Activated CD4-positive, CD25-positive, alpha-beta regulatory T cell treated with anti-CD3 and anti-CD28 coated beads, Interleukin-2, amount 50 U/mL, for 24 hours (primary cell): ENCODE results near the gene SLC35A3.
"Not testable (repeated sequence)": the region's sequence is repeated elsewhere in the genome, so short reads cannot be mapped to it uniquely, and the experiment has no call there.

Experiments used
- ATAC-seq, 2 donors: fragments of 150-1000 bp; cut with Tn5 transposase; one replicate each; pipeline ENCODE4 v1.10.0; 2021; ENCODE audit warnings: mild to moderate bottlenecking in 1 of 2, moderate library complexity in 1 of 2

Gene SLC35A3

DNA sequence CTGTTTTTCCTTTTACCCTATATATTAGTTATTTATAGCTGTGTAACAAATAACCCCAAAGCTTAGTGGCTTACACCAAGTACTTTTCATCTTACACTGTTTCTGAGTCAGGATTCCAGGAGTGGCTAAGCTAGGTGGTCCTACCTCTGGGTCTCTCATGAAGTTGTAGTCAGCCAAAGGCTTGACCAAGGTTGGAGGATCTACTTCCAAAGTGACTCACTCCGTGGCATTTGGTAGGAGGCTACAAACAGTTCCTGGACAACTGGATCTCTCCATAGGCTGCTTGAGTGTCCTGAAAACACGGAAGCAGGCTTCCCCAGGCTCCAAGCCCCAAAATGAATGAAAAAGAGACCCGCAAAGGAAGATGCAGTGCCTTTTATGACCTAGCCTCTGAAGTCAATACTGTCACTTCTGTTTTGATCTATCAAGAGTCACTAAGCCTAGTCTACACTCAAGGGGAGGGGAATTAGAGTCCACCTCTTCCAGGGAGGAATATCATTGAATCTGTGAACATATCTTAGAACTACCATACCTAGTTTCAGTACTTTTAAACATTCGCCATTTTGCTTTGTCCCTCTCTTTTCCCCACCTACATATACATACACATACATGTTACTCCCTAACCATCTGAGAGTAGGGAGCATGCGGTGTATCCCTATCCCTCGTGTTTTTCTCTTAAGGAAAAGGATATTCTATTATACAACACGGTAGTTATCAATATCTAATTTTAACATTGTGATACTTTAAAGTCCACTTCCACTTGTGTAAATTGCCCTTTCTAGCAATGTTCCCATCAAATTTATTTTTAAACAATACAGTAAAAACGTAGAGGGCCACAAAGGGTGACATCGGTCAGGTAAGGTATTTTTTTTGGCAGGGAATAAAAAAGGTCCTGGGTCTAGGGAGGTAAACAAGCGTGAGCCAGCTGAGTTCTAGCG lies 67.2 kb downstream of the SLC35A3 start:
- ATAC-seq, result no peak

DNA sequence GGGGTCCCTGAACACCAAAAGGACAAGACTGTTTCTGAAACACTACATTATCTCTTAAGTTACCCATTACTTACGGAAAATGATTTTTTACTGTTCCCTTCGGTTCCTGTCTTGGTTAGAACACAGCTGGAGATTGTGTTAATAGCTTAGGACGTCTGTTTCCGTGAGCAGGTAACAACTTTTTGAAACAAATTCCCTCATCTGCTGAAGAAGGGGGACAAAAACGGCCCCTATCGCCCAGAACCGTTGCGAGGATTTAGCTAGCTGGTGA lies 67.8 kb downstream of the SLC35A3 start:
- no peak for ATAC-seq

DNA sequence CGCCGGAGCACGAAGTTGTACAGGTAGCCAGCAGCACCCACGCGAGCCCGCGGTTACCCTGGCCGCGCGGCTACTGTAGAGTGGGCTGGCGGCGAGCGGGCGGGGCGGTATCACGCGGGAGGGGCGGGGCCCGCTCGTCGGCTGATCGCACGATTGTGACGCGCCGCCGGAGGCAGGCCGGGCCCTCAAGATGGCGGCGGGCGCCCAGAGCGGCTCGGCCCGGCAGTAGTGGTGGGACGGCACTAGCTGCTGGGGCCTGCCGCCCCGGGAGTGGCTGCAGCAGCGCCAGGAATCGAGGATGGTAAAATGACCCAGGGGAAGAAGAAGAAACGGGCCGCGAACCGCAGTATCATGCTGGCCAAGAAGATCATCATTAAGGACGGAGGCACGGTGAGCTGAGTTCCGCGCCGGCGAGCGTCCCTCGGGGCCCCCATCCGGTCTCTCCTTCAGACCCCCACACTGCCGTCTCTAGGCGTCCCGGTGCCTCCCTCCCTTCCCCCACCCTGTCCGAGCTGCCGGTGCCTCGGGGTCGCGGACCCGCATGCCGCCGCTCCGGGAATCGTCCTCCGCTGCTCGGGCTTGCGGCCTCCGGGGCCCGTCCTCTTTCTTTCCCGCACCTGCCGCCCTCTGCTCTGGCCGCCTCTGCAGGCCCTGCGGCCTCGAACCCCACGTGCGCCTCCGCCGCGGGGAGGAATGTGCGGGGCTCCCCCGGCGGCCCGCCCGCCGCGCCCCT lies 68.3 kb downstream of the SLC35A3 start:
- peak; percentile 85 to 87 for ATAC-seq

DNA sequence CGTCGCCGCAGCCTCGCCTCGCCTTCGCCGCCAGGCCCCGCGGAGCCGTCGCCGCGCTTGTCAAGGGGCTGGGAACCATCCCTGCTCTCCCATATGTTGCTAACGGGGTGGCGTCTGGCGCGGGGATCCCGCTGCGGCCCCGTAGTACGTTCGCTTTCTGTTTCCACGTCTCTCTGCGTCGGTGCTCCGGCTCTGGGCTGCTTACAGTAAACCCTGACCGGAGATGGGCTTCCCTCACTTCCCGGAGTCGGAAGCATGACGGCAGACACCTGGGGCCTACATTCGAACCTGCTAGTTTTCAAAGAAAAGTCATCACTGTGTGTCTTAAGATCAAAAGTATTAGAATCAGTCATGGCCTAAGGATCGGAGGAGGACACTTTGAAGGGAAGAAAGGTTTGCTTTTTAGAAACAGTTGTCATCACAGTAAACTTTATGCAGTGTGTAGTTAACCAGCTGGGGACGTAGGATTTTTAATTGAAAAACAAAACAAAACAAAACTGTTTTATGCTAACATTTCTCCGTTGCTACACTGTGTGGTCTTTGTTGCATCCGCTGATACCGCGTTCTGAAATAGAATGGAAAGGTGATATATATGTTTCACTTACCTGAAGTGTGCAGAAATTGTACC lies 69.0 kb downstream of the SLC35A3 start:
- peak; percentile 70 to 71 for ATAC-seq

DNA sequence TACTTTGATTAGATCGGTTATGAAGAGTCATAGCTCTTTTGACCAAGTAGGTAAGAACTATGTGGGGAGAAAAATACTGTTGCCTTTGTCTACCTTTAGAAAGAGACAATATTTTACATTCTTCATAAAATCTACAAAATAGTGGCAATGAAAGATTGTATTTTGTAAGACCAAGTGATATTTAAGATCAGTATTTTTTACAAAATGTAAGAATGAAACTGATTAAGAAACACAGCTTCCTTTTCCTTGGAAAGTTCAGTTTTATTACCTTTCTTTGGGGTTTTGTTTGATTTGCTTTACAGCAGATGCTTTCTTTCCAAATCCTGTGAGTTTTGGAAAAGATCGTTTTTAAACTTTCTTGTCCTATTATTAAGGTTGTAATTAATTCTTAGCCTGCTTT lies 69.8 kb downstream of the SLC35A3 start:
- no peak for ATAC-seq

DNA sequence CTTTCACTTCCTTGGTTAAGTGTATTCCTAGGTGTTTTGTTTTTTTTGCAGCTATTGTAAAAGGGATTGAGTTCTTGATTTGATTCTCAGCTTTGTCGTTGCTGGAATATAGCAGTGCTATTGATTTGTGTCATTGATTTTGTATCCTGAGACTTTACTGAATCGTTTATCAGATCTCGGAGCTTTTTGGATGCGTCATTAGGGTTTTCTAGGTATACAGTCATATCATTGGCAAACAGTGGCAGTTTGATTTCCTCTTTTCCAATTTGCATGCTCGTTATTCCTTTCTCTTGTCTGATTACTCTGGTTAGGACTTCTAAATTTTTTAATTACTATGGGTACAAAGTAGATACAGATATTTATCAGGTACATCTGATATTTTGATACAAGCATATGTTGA lies 75.4 kb downstream of the SLC35A3 start:
- no peak for ATAC-seq

DNA sequence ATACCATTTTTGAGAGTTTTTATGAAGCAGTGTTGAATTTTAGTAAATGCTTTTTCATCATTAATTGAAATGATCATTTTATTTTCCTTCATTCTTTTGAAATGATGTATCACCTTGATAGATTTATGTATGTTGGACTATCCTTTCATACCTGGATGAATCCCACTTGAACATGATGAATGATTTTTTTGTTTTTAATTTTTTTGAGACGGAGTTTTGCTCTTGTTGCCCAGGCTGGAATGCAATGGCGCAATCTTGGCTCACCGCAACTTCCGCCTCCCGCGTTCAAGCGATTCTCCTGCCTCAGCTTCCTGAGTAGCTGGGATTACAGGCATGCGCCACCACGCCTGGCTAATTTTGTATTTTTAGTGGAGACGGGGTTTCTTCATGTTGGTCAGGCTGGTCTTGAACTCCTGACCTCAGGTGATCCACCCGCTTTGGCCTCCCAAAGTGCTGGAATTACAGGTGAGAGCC lies 77.5 kb downstream of the SLC35A3 start:
- not testable (repeated sequence) for ATAC-seq

DNA sequence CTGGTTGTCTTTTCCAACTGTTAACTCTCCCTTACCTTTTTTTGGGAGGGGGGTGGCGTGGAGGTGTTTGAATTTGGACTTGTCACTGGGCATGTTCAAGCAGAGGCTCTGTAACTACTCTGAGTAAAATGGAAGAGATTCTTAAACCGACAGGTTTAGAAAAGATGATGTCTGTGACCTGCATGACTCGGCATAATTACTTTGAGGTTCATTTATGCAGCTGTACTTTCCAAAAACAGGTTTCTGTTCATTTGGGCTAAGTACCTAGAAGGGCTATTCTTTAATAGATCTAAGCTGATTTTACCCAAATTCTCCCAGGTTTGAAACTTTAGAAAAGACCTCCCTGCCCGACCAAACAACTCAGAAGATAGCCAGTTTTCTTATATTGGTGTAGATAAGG lies 80.3 kb downstream of the SLC35A3 start:
- peak; percentile 31 to 51 for ATAC-seq

DNA sequence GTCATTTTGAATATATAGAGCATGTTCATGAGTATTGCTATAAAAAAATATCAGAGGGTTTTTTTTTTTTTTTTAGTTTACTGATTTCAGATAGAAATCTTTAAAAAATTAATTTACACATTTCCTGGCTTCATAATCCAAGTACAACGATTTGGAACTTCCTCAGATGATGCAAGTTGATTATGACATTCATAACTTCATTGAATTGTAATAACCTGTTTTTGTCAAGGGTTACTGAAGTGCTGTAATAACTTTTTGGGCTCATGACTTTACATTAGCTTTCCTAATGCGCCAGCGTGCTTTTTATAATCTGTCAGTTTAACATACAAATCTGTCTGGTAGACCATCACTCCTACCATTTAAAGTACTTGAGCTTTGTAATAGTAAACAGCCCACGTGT lies 81.6 kb downstream of the SLC35A3 start:
- no peak for ATAC-seq

DNA sequence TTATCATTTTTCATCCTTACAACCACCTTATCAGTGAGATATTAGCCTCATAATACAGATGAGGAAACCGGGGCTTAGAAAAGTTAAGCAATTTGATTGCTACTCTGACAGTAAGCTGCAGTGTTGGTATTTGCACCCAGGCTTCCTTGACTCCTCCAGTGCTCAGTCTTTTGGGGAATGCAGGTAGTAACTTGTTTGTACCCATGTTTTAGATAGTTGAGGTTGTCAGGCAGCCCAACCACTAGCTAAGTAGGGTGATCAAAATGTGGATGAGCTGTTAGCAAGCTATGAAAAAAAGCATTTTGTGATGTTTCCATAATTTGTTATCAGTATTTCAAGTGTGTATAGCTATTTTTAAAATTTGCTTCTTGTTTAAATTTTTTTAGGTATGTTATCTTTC lies 82.1 kb downstream of the SLC35A3 start:
- ATAC-seq, result no peak

DNA sequence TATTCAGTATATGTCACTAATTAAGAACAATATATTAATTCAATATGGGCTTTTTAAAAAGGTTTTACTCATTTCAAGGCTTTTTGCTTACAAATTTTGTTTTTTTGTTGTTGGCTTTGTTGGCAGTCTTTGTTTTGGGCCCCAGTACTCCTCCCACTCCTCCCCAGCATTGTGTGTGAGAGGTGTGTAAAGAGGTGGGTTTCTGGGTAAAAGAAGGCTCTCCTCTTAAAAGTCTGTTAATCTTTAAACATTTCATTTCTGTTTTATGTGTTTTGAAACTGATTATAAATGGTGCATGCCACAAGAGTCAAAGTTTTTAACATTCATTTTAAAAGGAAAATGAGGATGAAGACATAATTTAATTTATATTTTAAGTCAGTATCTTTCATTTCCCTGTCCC lies 83.3 kb downstream of the SLC35A3 start:
- no peak for ATAC-seq

DNA sequence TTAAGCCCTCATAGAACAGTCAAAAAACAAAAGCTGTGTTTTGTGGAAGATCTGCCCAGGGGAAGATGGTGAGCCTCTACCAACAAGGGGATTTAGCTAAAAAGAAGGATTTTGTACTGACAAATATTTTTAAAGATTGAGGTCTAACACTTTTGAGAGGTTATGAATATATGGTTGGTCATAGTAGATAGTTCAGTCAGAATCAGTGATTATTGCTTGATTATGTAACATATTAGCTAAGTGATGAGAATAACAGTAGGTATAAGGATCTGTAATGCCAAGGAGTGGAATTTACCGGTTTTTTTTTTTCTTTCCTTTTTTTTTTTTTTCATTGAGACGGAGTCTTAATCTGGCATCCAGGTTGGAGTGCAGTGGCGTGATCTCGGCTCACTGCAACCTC lies 83.9 kb downstream of the SLC35A3 start:
- ATAC-seq, result peak; percentile 58 to 73

DNA sequence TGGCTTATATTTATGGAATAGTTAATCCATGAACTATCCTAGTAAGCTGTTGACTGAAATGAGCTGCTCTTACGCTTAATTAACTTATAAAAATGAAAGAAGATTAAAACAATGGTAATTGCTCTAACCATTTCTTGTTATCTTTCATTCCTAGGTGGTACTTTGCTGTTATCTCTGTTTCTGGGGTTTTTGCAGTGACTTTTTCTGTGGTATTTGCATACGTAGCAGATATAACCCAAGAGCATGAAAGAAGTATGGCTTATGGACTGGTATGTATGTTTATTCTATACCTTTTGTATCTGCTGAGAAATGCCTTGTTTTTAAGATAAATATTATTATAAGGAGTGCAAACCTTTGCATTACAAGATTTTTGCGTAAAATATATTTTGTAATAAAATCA lies 91.9 kb downstream of the SLC35A3 start:
- no peak for ATAC-seq

DNA sequence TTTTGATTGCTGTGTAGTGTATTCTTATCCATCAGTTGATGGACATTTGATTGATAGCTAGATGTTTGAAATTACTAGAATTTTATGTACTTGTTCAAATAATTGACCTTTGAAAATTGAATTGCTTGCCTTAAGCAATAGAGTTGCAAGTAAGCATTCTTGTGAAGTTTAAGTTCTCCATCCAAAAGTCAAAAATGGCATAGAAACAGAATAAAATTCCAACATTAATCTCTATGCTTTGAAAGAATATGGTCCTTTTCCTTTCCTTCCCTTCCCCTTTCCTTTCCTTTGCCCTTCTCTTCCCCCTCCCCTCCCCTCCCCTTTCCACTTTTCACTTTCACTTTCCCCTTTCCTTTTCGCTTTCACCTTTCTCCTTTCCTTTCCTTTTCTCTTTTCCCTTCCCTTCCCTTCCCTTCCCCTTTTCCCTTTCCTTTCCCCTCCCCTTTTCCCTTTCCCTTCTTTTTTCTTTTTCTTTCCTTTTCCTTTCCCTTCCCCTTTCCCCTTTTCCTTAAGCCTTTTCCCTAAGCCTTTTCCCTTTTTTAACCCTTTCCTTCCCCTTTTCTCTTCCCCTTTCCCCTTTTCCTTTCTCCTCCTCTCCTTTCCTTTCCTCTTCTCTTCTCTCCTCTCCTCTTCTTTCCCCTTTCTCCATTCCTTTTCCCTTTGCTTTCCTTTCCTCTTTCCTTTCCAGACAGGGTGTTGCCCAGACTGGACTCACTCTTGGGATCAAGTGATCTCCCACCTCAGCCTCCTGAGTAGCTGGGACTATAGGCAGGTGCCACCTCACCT lies 95.6 kb downstream of the SLC35A3 start:
- no peak for ATAC-seq

DNA sequence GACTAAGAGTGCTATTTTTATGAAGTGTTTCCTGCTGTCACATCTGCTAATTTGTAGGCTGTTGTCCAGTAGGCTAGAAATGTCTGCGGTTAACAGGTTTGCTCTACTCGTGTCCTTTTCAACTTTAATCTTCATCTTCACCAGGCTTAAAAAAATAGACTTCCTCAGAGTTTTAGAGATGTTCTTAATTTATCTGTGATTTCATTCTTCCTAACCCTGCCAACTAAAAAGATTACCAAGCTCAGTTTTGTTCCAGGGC lies 96.1 kb downstream of the SLC35A3 start:
- ATAC-seq, result no peak

DNA sequence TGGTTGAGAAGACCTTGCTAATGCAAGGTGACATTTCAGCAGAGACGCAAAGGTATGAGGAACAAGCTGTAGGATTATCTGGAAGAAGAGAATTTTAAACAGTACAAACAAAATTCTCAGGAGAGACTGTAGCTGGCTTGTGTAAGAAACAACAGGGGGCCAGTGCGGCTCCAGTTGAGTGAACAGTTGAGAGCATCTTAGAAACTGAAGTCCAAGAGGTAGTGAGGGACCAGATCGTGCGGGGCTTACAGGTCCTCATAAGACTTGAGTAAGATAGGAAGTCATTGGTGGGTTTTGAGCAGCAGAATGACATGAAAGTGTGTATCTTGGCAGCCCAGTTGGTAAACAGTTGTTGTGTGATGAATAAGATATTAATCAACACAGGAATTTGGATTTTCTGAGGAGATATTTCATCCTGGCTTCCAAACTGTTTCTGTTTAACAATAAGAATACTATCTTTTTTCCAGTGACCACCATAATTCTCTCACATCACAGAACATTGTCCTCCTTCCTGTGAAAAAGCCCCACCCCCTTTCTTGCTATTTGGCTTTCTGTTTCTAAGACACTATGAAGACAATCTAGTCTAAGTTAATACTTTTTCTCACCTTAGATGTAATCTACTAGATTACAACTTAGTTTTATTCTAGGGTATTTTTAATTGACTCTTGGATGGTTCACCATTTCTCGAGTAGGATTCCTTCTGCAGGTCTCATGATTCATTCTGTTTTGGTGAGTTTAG lies 100.6 kb downstream of the SLC35A3 start:
- no peak for ATAC-seq

DNA sequence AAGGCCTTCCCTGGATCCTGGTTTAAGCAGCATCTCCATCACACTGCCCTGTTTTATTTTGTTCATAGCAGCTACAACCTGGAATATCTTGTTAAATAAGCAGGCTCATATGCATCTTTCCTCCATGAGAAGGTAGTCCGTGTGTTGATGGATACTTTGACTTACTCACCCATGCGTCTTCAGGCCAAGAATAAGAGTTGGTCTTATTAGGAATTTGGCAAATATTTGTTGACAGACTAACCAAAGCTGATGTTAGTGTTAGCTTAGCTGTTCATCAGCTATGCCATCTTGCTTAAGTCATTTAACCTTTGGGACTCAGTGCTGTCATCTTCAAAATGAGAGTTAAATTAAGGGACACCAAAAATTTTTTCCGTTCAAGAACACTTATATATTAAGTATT lies 103.7 kb downstream of the SLC35A3 start:
- ATAC-seq, result no peak

DNA sequence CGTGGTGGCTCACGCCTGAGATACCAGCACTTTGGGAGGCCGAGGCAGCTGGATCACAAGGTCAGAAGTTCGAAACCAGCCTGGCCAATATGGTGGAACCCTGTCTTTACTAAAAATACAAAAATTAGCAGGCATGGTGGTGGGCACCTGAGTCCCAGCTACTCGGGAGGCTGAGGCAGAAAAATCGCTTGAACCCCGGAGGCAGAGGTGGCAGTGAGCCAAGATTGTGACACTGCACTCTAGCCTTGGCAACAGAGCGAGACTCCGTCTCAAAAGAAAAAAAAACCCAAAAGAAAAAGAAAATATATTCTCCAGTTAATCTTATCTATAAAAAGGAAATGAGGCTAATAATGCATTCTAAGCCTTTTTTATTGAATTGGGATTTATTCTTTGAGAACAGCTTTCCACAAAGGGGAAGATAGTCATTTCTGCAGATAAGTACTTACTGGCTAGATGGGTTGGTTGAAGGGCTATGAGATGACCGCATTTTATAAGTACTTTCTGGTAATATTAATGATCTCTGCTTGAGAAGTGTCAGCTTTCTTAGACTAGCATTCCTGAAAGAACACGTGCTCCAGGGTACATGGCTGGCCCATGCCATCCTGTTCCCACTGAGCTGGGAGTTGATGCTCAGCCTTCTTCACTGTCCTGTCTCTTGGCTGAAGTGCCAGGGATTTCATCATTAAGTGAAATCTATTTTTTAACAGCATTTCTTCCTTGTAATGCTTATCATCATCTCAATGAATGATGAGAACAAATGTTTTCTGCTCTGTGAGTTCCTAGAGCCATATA lies 105.0 kb downstream of the SLC35A3 start:
- no peak for ATAC-seq

DNA sequence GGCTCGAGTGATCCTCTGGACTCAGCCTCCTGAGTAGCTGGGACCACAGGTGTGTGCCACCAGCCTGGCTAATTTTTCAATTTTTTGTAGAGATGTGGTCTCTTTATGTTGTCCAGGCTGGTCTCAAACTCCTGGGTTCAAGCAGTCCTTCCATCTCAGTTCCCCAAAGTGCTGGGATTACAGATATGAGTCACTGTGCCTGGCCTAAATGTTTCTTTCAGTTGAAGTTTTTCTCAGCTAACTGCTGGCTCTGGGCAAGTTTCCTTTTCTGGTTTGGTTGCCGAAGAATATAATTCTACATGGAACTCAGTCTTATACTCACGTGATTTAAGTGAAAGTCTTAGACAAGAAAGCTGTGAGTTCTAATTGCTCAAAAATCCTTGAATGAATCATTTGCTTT lies 106.0 kb downstream of the SLC35A3 start:
- ATAC-seq, result no peak

DNA sequence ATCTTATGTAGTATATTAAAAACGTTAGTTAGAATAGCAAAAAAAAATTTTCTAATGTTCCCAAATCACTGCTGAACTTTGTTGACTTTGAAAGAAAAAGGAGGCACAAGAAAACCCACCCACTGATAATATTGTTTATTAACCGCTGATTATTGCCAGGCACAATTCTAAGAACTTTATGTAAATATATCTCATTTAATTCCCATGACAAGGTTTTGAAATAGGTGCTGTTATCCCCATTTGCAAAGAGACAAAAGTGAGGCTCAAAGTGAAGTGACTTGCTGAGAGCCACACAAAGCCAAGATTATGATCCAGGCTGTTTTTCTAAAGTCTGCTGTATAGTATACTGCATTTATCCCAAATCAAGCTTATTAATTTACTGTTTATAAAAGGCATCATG lies 106.5 kb downstream of the SLC35A3 start:
- no peak for ATAC-seq

DNA sequence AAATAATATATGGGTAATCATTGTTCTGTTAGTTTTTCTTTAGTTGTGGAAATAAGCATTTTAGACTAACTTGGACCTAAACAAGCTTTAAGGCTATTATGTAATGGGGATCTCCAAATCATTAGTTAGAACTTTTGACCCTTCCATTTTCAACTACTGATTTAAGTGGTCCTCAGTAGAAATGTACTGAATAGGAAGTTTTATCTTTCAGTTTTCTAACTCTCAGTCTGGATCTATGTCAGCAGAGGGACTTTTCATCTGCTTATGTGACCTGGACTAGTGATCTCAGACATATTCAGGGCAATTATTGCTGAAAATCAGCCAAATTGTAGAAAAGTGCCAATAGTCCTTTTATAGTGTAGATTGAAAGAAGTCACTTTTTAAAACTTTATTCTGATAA lies 106.9 kb downstream of the SLC35A3 start:
- ATAC-seq, result peak in 1 of 2 donors; percentile 49

DNA sequence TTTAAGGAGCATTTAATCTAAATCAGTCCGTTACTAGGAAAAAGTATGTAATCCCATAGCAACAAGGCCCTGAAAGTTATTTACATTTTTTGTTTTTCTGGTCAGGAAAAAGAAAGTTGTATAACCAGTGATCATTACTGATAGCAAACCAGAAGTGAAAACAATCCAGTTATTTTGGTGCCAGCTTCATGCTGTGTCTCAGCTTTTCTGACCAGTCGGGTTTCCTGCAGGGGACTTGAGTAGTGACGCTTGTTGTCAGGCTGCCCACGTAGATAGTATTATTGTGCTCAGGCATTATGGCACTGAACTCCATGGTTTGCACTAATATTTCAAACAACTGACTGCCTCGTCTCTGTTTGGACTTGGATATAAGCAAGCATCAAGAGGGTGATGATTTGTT lies 107.7 kb downstream of the SLC35A3 start:
- ATAC-seq, result no peak
